Ectodermal cell (in vitro differentiated cells): ENCODE data around the gene MSRB2.
"Not testable (repeated sequence)": the region's sequence is repeated elsewhere in the genome, so short reads cannot be mapped to it uniquely, and the experiment has no call there.

ENCODE experiments used
- H3K27ac ChIP-seq: 2 replicates; pipeline ENCODE4 v1.7.0; 2013; ENCODE audit warnings: mild to moderate bottlenecking, low read depth, low read length; ENCODE audit not compliant: insufficient read depth, poor library complexity, severe bottlenecking
- H3K27me3 ChIP-seq: 2 replicates; pipeline ENCODE4 v1.7.0; 2013; ENCODE audit warnings: mild to moderate bottlenecking, low read length; ENCODE audit not compliant: insufficient read depth, control insufficient read depth, poor library complexity, severe bottlenecking
- H3K36me3 ChIP-seq: one replicate; pipeline ENCODE4 v1.7.0; 2013; ENCODE audit warnings: low read length; ENCODE audit not compliant: control insufficient read depth, insufficient read depth
- H3K4me1 ChIP-seq: one replicate; pipeline ENCODE4 v1.7.0; 2013; ENCODE audit warnings: low read length; ENCODE audit not compliant: control insufficient read depth, insufficient read depth
- H3K4me3 ChIP-seq: 2 replicates; pipeline ENCODE4 v1.7.0; 2013; ENCODE audit warnings: low read depth, low read length, control low read depth; ENCODE audit not compliant: insufficient read depth
- H3K9me3 ChIP-seq: 2 replicates; pipeline ENCODE4 v1.7.0; 2013; ENCODE audit warnings: mild to moderate bottlenecking, low read length, moderate library complexity; ENCODE audit not compliant: control insufficient read depth
- WGBS, 2 experiments: methylation state at CpG; one replicate each; pipeline ENCODE4 v1.1.7; 2013; ENCODE audit warnings: missing lambda C conversion rate in 2 of 2; 5-methylcytosine and 5-hydroxymethylcytosine counted together

Gene MSRB2

GRCh38 chr10:23070092-23070912 is 25.1 kb upstream of the MSRB2 start:
- H3K4me3 ChIP-seq, H3K9me3 ChIP-seq, H3K27me3 ChIP-seq, H3K27ac ChIP-seq, H3K4me1 ChIP-seq, H3K36me3 ChIP-seq: not testable (repeated sequence)
- 91 to 92% methylated on average over 12 of the region's 12 CpGs for WGBS, 2 experiments

- H3K36me3 ChIP-seq: no peaks in the 10 kb centered on the region
- 91 to 94% methylated on average over 3 of the region's 3 CpGs for whole genome bisulfite sequencing, 2 experiments
- no peaks in the 10 kb centered on the region for H3K27me3 ChIP-seq
- H3K4me1 ChIP-seq: no peaks in the 10 kb centered on the region
- H3K9me3 ChIP-seq: no peaks in the 10 kb centered on the region
- no peak overlapping the region for H3K27ac ChIP-seq
- no peak overlapping the region for H3K4me3 ChIP-seq
Observed at GRCh38 chr10:23070913-23071218, 24.5 kb upstream of the MSRB2 start.

GRCh38 chr10:23072593-23072992 is 22.8 kb upstream of the MSRB2 start:
- H3K9me3 ChIP-seq, H3K4me1 ChIP-seq, H3K27me3 ChIP-seq, H3K36me3 ChIP-seq, H3K4me3 ChIP-seq, H3K27ac ChIP-seq: not testable (repeated sequence)
- WGBS, 2 experiments: 90 to 94% methylated on average over 3 of the region's 3 CpGs

- Histone ChIP-seq H3K9me3 (no peaks in the 10 kb centered on the region), H3K27ac (no peak overlapping the region), H3K4me3 (no peak overlapping the region), H3K27me3 (no peaks in the 10 kb centered on the region), H3K4me1 (no peaks in the 10 kb centered on the region), H3K36me3 (no peaks in the 10 kb centered on the region)
- WGBS, 2 experiments: 93 to 96% methylated on average over 3 of the region's 3 CpGs
Observed at GRCh38 chr10:23073527-23073926, 21.9 kb upstream of the MSRB2 start.

GRCh38 chr10:23075672-23076071 is 19.7 kb upstream of the MSRB2 start:
- no peak overlapping the region for H3K4me3 ChIP-seq
- H3K36me3 ChIP-seq: no peaks in the 10 kb centered on the region
- H3K27ac ChIP-seq: no peak overlapping the region
- H3K27me3 ChIP-seq: no peaks in the 10 kb centered on the region
- 93 to 96% methylated on average over 3 of the region's 3 CpGs for WGBS, 2 experiments
- peaks cover 3% of the 10 kb centered on the region for H3K4me1 ChIP-seq
- no peaks in the 10 kb centered on the region for H3K9me3 ChIP-seq

- no peaks in the 10 kb centered on the region for H3K27me3 ChIP-seq
- WGBS, 2 experiments: 86% methylated on average over 1 to 2 of the region's 2 CpGs
- H3K27ac ChIP-seq: no peak overlapping the region
- H3K4me3 ChIP-seq: no peak overlapping the region
- no peaks in the 10 kb centered on the region for H3K36me3 ChIP-seq
- H3K4me1 ChIP-seq: peaks cover 3% of the 10 kb centered on the region
- no peaks in the 10 kb centered on the region for H3K9me3 ChIP-seq
Observed at GRCh38 chr10:23078114-23078513, 17.3 kb upstream of the MSRB2 start.

- H3K4me3 ChIP-seq: no peak overlapping the region
- H3K9me3 ChIP-seq: no peaks in the 10 kb centered on the region
- no peak overlapping the region for H3K27ac ChIP-seq
- no peaks in the 10 kb centered on the region for H3K27me3 ChIP-seq
- 50 to 54% methylated on average over 4 of the region's 4 CpGs for WGBS, 2 experiments
- H3K4me1 ChIP-seq: peaks cover 3% of the 10 kb centered on the region
- H3K36me3 ChIP-seq: no peaks in the 10 kb centered on the region
Observed at GRCh38 chr10:23079700-23080099, 15.7 kb upstream of the MSRB2 start.

- Histone ChIP-seq H3K36me3 (no peaks in the 10 kb centered on the region), H3K4me3 (no peak overlapping the region), H3K27me3 (no peaks in the 10 kb centered on the region), H3K9me3 (no peaks in the 10 kb centered on the region), H3K27ac (no peak overlapping the region), H3K4me1 (peaks cover 3% of the 10 kb centered on the region)
- WGBS, 2 experiments: 86 to 92% methylated on average over 5 to 7 of the region's 7 CpGs
Observed at GRCh38 chr10:23080262-23080661, 15.1 kb upstream of the MSRB2 start.

- H3K27me3 ChIP-seq: no peaks in the 10 kb centered on the region
- no peaks in the 10 kb centered on the region for H3K36me3 ChIP-seq
- WGBS, 2 experiments: 88 to 90% methylated on average over 7 of the region's 7 CpGs
- H3K27ac ChIP-seq: no peak overlapping the region
- H3K4me3 ChIP-seq: no peak overlapping the region
- H3K4me1 ChIP-seq: peaks cover 3% of the 10 kb centered on the region
- no peaks in the 10 kb centered on the region for H3K9me3 ChIP-seq
Observed at GRCh38 chr10:23081221-23081750, 14.1 kb upstream of the MSRB2 start.

- WGBS, 2 experiments: 86 to 92% methylated on average over 4 of the region's 4 CpGs
- H3K27ac ChIP-seq: no peak overlapping the region
Observed at GRCh38 chr10:23081891-23082290, 13.5 kb upstream of the MSRB2 start.

More at GRCh38 chr10:23081891-23082290, 13.5 kb upstream of the MSRB2 start:
- H3K9me3 ChIP-seq: no peaks in the 10 kb centered on the region
- H3K36me3 ChIP-seq: no peaks in the 10 kb centered on the region
- no peaks in the 10 kb centered on the region for H3K27me3 ChIP-seq
- peaks cover 3% of the 10 kb centered on the region for H3K4me1 ChIP-seq
- no peak overlapping the region for H3K4me3 ChIP-seq
